Measurements from ENCODE around the gene HACD2.

HACD2 gene

DNA sequence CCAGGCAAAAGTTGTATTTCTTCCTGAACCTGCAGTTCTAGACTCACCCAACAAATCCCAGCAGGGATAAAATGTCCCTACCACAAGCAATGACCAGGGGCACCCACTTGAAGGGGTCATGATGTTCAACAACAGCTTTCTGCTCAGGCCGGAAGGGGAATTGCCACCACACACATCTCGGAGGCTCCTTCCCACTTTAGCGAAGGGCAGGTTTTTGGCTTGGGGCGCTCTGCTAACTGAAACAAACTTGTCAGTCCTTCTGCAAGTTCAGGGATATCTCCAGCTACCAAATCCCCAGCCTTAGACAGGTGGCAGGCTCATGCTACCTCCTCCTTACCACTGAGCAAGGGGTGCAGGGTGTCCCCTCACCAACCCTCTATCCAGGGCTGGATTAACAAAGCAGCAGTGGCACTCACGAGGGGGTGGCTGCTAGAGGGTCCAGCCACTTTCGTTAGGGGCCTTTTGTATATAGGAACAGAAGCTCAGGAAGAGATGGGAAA is 138.2 kb downstream of the HACD2 start:
- Histone ChIP-seq H3K36me3 (ENCODE audit: control insufficient read depth in 5 of 5, insufficient read depth in 5 of 5, low read length in 5 of 5) (no peaks in the 10 kb centered on the region), H3K4me1 (ENCODE audit: control insufficient read depth in 5 of 5, insufficient read depth in 5 of 5, low read length in 5 of 5) (peaks cover 0 to 68% (median 62%) of the 10 kb centered on the region in 5 donors), H3K27me3 (ENCODE audit: control insufficient read depth in 5 of 5, insufficient read depth in 4 of 5, low read length in 5 of 5) (peaks cover 0 to 15% (median 0%) of the 10 kb centered on the region in 5 donors), H3K9me3 (ENCODE audit: control insufficient read depth in 5 of 5, low read length in 5 of 5) (no peaks in the 10 kb centered on the region), H3K9ac (ENCODE audit: low read length in 5 of 5) (peak overlapping the region in 2 of 5 donors; percentile 42 to 66), H3K4me3 (ENCODE audit: low read depth in 1 of 5, low read length in 5 of 5) (peak overlapping the region; percentile 29 to 72 (median 62)), H3K27ac (ENCODE audit: low read depth, low read length) (peak overlapping the region; percentile 5)

DNA sequence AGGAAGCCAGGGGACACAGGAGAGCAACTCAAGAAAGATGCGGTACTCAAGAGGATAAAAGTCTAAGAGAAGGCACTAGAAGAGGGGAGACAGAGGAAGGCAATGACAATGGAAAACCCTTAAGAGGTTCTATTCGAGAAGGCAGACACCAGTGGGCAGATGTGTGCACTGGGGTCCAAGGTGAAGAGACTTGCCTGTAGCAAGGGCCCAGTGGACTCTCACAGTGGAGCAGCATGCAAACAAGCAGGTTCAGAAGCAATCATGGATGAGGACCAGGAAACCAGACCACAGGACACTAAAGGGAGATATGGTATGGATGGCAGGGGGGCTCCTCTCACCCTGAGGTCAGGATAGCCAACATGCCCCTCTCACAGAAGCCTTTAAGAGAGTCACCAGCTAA is 138.6 kb downstream of the HACD2 start:
- Histone ChIP-seq H3K9me3 (ENCODE audit: control insufficient read depth in 5 of 5, low read length in 5 of 5) (no peaks in the 10 kb centered on the region), H3K4me3 (ENCODE audit: low read depth in 1 of 5, low read length in 5 of 5) (peak overlapping the region in 4 of 5 donors; percentile 29 to 72 (median 63)), H3K27ac (ENCODE audit: low read depth, low read length) (peak overlapping the region; percentile 5), H3K27me3 (ENCODE audit: control insufficient read depth in 5 of 5, insufficient read depth in 4 of 5, low read length in 5 of 5) (peaks cover 0 to 15% (median 0%) of the 10 kb centered on the region in 5 donors), H3K4me1 (ENCODE audit: control insufficient read depth in 5 of 5, insufficient read depth in 5 of 5, low read length in 5 of 5) (peaks cover 0 to 68% (median 62%) of the 10 kb centered on the region in 5 donors), H3K9ac (ENCODE audit: low read length in 5 of 5) (no peak overlapping the region), H3K36me3 (ENCODE audit: control insufficient read depth in 5 of 5, insufficient read depth in 5 of 5, low read length in 5 of 5) (no peaks in the 10 kb centered on the region)

GRCh38 chr3:123445702-123446101 is 139.2 kb downstream of the HACD2 start:
- Histone ChIP-seq H3K9me3 (ENCODE audit: control insufficient read depth in 5 of 5, low read length in 5 of 5) (no peaks in the 10 kb centered on the region), H3K36me3 (ENCODE audit: control insufficient read depth in 5 of 5, insufficient read depth in 5 of 5, low read length in 5 of 5) (no peaks in the 10 kb centered on the region), H3K27me3 (ENCODE audit: control insufficient read depth in 5 of 5, insufficient read depth in 4 of 5, low read length in 5 of 5) (peaks cover 0 to 15% (median 0%) of the 10 kb centered on the region in 5 donors), H3K27ac (ENCODE audit: low read depth, low read length) (no peak overlapping the region), H3K4me3 (ENCODE audit: low read depth in 1 of 5, low read length in 5 of 5) (peak overlapping the region in 3 of 5 donors; percentile 62 to 72 (median 64)), H3K9ac (ENCODE audit: low read length in 5 of 5) (no peak overlapping the region), H3K4me1 (ENCODE audit: control insufficient read depth in 5 of 5, insufficient read depth in 5 of 5, low read length in 5 of 5) (peaks cover 0 to 66% (median 59%) of the 10 kb centered on the region in 5 donors)

DNA sequence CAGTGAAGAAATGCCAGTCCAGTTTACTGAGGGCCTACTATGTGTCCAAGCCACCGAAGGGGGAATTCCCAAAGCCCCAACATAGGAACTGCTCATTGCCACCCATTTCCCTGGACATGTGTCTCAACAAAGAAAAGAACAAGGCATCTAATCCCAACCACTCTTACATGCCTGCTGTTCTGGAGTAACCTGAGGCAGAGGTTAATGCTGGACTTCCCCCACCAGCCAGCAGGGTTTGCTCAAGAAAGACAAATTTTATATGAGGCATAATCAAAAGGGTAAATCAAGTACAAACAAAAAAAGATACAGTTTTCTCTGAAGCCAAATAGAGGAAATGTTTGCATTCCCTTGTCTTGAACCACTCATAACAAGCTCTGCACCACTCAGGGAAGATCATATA is 140.1 kb downstream of the HACD2 start:
- Histone ChIP-seq H3K9me3 (ENCODE audit: control insufficient read depth in 5 of 5, low read length in 5 of 5) (no peaks in the 10 kb centered on the region), H3K36me3 (ENCODE audit: control insufficient read depth in 5 of 5, insufficient read depth in 5 of 5, low read length in 5 of 5) (no peaks in the 10 kb centered on the region), H3K4me3 (ENCODE audit: low read depth in 1 of 5, low read length in 5 of 5) (peak overlapping the region in 2 of 5 donors; percentile 23 to 72), H3K4me1 (ENCODE audit: control insufficient read depth in 5 of 5, insufficient read depth in 5 of 5, low read length in 5 of 5) (peaks cover 0 to 56% (median 50%) of the 10 kb centered on the region in 5 donors), H3K27ac (ENCODE audit: low read depth, low read length) (no peak overlapping the region), H3K27me3 (ENCODE audit: control insufficient read depth in 5 of 5, insufficient read depth in 4 of 5, low read length in 5 of 5) (peaks cover 0 to 15% (median 0%) of the 10 kb centered on the region in 5 donors), H3K9ac (ENCODE audit: low read length in 5 of 5) (peak overlapping the region in 1 of 5 donors; percentile 7)

DNA sequence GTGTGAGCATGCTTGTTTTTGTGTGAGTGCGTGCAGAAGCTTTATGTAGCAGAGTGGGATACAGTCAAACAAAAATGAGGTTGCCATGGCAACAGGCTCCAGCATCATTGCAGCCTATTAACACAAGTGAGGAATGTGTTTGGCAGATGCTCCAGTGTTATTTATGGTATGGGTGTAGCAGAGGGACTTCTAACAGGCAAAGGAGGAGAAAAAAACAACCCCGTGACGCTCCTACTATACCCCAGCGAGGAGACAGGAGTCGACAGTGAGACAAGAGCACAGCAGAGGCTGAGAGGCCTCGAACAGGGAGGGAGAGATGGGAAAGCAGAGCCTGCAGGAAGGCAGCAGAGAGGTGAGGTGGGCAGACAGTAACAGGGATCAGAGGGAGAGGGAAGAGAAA is 140.8 kb downstream of the HACD2 start:
- Histone ChIP-seq H3K9ac (ENCODE audit: low read length in 5 of 5) (peak overlapping the region in 1 of 5 donors; percentile 13), H3K4me3 (ENCODE audit: low read depth in 1 of 5, low read length in 5 of 5) (no peak overlapping the region), H3K27me3 (ENCODE audit: control insufficient read depth in 5 of 5, insufficient read depth in 4 of 5, low read length in 5 of 5) (peaks cover 0 to 15% (median 0%) of the 10 kb centered on the region in 5 donors), H3K9me3 (ENCODE audit: control insufficient read depth in 5 of 5, low read length in 5 of 5) (no peaks in the 10 kb centered on the region), H3K27ac (ENCODE audit: low read depth, low read length) (no peak overlapping the region), H3K36me3 (ENCODE audit: control insufficient read depth in 5 of 5, insufficient read depth in 5 of 5, low read length in 5 of 5) (no peaks in the 10 kb centered on the region), H3K4me1 (ENCODE audit: control insufficient read depth in 5 of 5, insufficient read depth in 5 of 5, low read length in 5 of 5) (peaks cover 0 to 55% (median 46%) of the 10 kb centered on the region in 5 donors)

DNA sequence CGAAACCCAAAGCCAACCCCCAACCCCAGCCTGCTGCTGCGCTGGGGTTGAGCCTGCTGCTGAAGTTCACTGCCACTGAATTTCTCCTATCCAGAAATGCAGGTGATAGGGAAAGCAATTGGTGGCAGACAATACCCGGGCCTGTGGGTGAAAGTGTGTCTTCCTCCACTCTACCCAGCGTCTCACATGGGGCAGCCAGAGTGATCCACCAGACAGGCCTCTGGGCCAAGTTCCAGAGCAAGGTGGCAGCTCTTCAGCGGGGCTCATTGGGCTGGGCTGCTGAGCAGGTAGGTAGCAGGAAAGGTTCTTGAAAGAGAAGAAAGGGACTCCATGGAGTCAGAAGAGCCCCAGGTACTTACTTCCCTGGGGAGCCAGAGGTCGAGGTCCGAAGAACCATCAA is 141.9 kb downstream of the HACD2 start:
- Histone ChIP-seq H3K9ac (ENCODE audit: low read length in 5 of 5) (no peak overlapping the region), H3K9me3 (ENCODE audit: control insufficient read depth in 5 of 5, low read length in 5 of 5) (no peaks in the 10 kb centered on the region), H3K4me3 (ENCODE audit: low read depth in 1 of 5, low read length in 5 of 5) (no peak overlapping the region), H3K4me1 (ENCODE audit: control insufficient read depth in 5 of 5, insufficient read depth in 5 of 5, low read length in 5 of 5) (peaks cover 0 to 49% (median 37%) of the 10 kb centered on the region in 5 donors), H3K27me3 (ENCODE audit: control insufficient read depth in 5 of 5, insufficient read depth in 4 of 5, low read length in 5 of 5) (peaks cover 0 to 11% (median 0%) of the 10 kb centered on the region in 5 donors), H3K27ac (ENCODE audit: low read depth, low read length) (no peak overlapping the region), H3K36me3 (ENCODE audit: control insufficient read depth in 5 of 5, insufficient read depth in 5 of 5, low read length in 5 of 5) (no peaks in the 10 kb centered on the region)

DNA sequence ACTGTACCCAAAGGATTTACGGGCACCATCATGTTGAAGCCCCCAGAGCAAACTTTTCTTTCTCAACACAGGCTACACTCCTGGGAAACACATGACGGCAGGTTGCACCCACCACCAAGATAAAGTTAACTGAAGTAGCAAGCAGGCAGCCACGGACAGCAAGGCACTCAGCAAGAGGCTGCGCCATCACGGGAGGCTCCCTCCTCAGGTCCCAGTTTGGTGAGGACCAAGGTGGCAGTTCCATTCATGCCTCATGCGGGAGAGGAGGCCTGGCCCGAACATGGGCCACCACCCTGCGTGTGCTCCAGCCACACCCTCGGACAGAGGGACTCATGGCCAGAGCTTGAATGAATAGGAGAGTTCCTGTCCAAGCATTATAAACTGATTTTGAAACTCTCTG is 142.7 kb downstream of the HACD2 start:
- Histone ChIP-seq H3K27me3 (ENCODE audit: control insufficient read depth in 5 of 5, insufficient read depth in 4 of 5, low read length in 5 of 5) (peaks cover 0 to 11% (median 0%) of the 10 kb centered on the region in 5 donors), H3K9ac (ENCODE audit: low read length in 5 of 5) (no peak overlapping the region), H3K4me1 (ENCODE audit: control insufficient read depth in 5 of 5, insufficient read depth in 5 of 5, low read length in 5 of 5) (peaks cover 0 to 43% (median 31%) of the 10 kb centered on the region in 5 donors), H3K36me3 (ENCODE audit: control insufficient read depth in 5 of 5, insufficient read depth in 5 of 5, low read length in 5 of 5) (no peaks in the 10 kb centered on the region), H3K9me3 (ENCODE audit: control insufficient read depth in 5 of 5, low read length in 5 of 5) (no peaks in the 10 kb centered on the region), H3K27ac (ENCODE audit: low read depth, low read length) (no peak overlapping the region), H3K4me3 (ENCODE audit: low read depth in 1 of 5, low read length in 5 of 5) (no peak overlapping the region)

All from subcutaneous abdominal adipose tissue (tissue), 5 donors.